Measurements from ENCODE around the gene C1orf141. TPM values are rescaled to one million over a fixed set of nuclear protein-coding genes. Genes with fewer than 3 reads are reported as not detected.
"Not testable (repeated sequence)": the region's sequence is repeated elsewhere in the genome, so short reads cannot be mapped to it uniquely, and the experiment has no call there.

C1orf141 gene
- total RNA-seq, 2 donors from 2014 or later: not detected

- Histone ChIP-seq H3K27me3 (no peaks in the 10 kb centered on the region), H3K4me1 (no peaks in the 10 kb centered on the region), H3K27ac (no peak overlapping the region), H3K9me3 (no peaks in the 10 kb centered on the region), H3K36me3 (replicated peaks in 1 of 2; ENCODE audit: insufficient read depth in 1 of 2, low read depth in 2 of 2) (no peaks in the 10 kb centered on the region), H3K4me3 (no peak overlapping the region)
- TF ChIP-seq CTCF (IDR thresholded peaks at IDR 0.05) (no peak), POLR2A (IDR thresholded peaks at IDR 0.05) (no peak)
- ATAC-seq (no peak), DNase-seq (no peak)
- intact Hi-C loops (cut with DNase I): no loop called here
- 93 to 97% methylated on average over 1 of the region's 1 CpG for WGBS, 2 donors
These were observed 62.0 kb downstream of the C1orf141 start for GRCh38 chr1:67072749-67073148.

- WGBS, 2 donors: 60 to 80% methylated on average over 3 of the region's 3 CpGs
- intact Hi-C loops (cut with DNase I); H3K4me1 ChIP-seq; ATAC-seq; H3K36me3 ChIP-seq (replicated peaks in 1 of 2; ENCODE audit: insufficient read depth in 1 of 2, low read depth in 2 of 2); H3K27ac ChIP-seq; DNase-seq; H3K4me3 ChIP-seq; H3K27me3 ChIP-seq; H3K9me3 ChIP-seq: not testable (repeated sequence)
These were observed 67.1 kb downstream of the C1orf141 start for GRCh38 chr1:67067655-67068054.

GRCh38 chr1:67062412-67062811 lies 72.4 kb downstream of the C1orf141 start:
- DNase-seq (no peak), ATAC-seq (no peak)
- TF ChIP-seq POLR2A (IDR thresholded peaks at IDR 0.05) (no peak), CTCF (IDR thresholded peaks at IDR 0.05) (no peak)
- 74 to 88% methylated on average over 1 of the region's 1 CpG for WGBS, 2 donors
- Histone ChIP-seq H3K9me3 (no peaks in the 10 kb centered on the region), H3K27ac (no peak overlapping the region), H3K27me3 (no peaks in the 10 kb centered on the region), H3K4me3 (no peak overlapping the region), H3K36me3 (replicated peaks in 1 of 2; ENCODE audit: insufficient read depth in 1 of 2, low read depth in 2 of 2) (no peaks in the 10 kb centered on the region), H3K4me1 (peaks cover 4% of the 10 kb centered on the region)
- intact Hi-C loops (cut with DNase I): no loop called here

- no peak overlapping the region for H3K27ac ChIP-seq
These were observed 73.5 kb downstream of the C1orf141 start for GRCh38 chr1:67061266-67061665.

GRCh38 chr1:67060811-67061218 lies 74.0 kb downstream of the C1orf141 start:
- Histone ChIP-seq H3K9me3 (no peaks in the 10 kb centered on the region), H3K4me3 (no peak overlapping the region), H3K4me1 (peaks cover 4% of the 10 kb centered on the region), H3K27me3 (no peaks in the 10 kb centered on the region), H3K36me3 (replicated peaks in 1 of 2; ENCODE audit: insufficient read depth in 1 of 2, low read depth in 2 of 2) (no peaks in the 10 kb centered on the region), H3K27ac (no peak overlapping the region)
- DNase-seq (peak in 3 of 4 donors; percentile 13 to 67 (median 53)), ATAC-seq (peak; percentile 66)
- WGBS, 2 donors: 58 to 73% methylated on average over 2 of the region's 2 CpGs
- no peak for TF ChIP-seq POLR2A (IDR thresholded peaks at IDR 0.05)
- no peak for TF ChIP-seq CTCF (IDR thresholded peaks at IDR 0.05)
- intact Hi-C loops (cut with DNase I): no loop called here

More at GRCh38 chr1:67061266-67061665, 73.5 kb downstream of the C1orf141 start:
- 94 to 97% methylated on average over 2 of the region's 2 CpGs for WGBS, 2 donors
- Histone ChIP-seq H3K36me3 (replicated peaks in 1 of 2; ENCODE audit: insufficient read depth in 1 of 2, low read depth in 2 of 2) (no peaks in the 10 kb centered on the region), H3K4me3 (no peak overlapping the region), H3K4me1 (peaks cover 4% of the 10 kb centered on the region), H3K27me3 (no peaks in the 10 kb centered on the region), H3K9me3 (no peaks in the 10 kb centered on the region)
- ATAC-seq (no peak), DNase-seq (no peak)
- intact Hi-C loops (cut with DNase I): no loop called here
- TF ChIP-seq POLR2A (IDR thresholded peaks at IDR 0.05): no peak
- no peak for TF ChIP-seq CTCF (IDR thresholded peaks at IDR 0.05)
